GM19099 (cell line): ENCODE results near the gene TRIM45.

Source experiments
- POLR2A ChIP-seq: IDR thresholded peaks from 3 replicates; pipeline ENCODE4 v1.6.1; 2011; ENCODE audit warnings: low read depth; ENCODE audit not compliant: insufficient read length; ENCODE audit errors: extremely low read depth

The TRIM45 gene

GRCh38 chr1:117138561-117138960, 17.0 kb upstream of the TRIM45 start:
- no peak for TF ChIP-seq POLR2A

- TF ChIP-seq POLR2A, result no peak
Measured at GRCh38 chr1:117138106-117138505, 16.6 kb upstream of the TRIM45 start.

DNA sequence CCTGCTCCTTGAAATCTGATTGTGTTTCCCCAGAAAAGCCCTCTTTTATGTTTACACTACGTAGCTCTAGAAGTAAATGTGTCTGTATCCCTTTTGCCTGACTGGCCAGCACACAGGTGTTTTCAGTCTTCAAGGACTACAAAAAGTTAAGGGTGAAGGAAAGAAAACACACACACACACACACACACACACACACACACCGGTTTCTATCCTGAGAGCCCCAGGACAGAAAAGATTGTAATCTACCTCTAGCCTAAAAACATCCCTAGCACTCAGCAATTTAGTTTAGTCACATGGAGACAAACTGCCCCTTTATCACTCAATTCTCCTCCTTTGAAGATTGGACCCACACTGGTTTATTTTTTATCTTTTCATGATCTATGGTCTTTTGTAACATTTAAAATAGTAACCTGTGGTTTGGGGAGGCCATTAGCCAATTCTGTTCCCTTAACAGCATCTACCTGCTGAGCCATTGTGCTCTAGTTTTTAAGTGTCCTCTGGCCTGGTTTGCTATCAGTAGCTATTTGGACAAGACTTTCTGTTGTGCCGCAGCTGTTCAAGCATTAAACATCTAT, 15.8 kb upstream of the TRIM45 start:
- no peak for TF ChIP-seq POLR2A

- TF ChIP-seq POLR2A, result no peak
Measured at GRCh38 chr1:117136749-117137148, 15.2 kb upstream of the TRIM45 start.

- no peak for TF ChIP-seq POLR2A
Measured at GRCh38 chr1:117135329-117135728, 13.8 kb upstream of the TRIM45 start.

GRCh38 chr1:117130526-117130925, 9.0 kb upstream of the TRIM45 start:
- TF ChIP-seq POLR2A, result no peak

DNA sequence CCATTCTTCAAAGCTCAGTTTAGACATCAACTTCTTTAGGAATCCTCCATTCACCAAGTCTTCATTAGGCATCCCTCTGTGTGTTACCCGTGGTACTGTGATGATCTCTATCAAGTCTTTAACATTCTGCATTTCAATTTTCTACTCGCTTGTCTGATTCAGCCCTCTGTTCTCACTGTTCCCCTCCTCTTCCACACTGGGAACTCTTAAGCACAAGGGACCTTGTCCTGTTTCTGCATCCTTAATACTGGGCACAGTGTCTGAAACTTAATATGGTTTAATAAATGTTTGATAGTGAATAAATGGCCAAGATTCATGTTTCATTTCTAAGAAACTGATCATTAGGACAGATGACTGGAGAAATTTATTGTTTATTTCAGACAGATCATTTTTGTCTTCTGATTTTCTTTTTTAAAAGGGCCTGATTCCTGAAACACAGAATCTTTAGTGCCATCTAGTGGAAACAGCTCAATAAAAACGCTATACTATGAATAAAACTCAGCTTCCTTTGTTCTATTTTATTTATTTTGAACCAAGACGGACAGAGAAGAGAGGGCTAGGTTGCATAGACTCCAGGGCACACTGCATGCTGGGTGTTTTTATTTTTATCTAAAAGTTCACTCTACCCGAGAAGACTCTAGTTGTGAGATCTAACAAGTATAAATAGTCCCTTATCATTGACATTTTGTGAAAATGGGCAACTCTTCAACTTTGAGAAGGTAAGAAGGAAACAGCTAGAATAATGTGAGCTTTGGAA, 7.0 kb upstream of the TRIM45 start:
- no peak for TF ChIP-seq POLR2A

DNA sequence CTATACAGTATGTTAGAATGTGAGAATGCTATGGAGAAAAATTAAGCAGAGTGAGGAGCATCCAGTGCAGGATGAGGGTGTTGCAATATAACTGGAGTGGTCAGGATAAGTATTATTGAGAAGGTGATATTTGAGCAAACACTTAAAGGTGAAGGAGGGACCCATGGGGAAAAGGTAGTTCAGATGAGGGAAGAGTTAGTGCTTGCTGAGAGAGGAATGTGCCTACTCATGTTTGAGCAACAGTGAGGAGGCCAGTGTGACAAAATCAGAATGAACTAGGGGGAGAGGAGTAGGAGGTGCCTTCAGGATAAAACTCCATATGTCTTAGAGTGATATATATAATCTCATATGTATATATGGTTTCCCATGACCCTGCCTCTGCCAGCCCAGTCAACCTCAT, 6.2 kb upstream of the TRIM45 start:
- no peak for TF ChIP-seq POLR2A

DNA sequence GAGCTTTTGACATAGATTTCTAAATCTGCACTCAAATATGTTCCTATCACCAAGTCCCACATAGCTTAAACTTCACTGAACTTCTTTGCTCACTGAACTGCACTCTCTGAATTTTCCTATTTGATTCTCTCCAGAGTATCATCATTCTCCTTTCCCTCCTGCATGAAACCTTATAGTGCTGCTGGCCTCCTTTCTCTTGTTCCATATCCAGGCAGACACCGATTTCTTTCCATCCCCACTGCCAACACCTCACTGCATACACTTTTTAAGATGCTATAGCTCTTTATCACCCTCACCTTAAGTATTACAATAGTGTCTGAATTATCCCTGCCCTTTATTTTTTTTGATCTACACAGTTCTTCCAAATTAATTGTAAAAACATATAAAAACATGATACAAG, 3.1 kb upstream of the TRIM45 start:
- TF ChIP-seq POLR2A, result no peak

DNA sequence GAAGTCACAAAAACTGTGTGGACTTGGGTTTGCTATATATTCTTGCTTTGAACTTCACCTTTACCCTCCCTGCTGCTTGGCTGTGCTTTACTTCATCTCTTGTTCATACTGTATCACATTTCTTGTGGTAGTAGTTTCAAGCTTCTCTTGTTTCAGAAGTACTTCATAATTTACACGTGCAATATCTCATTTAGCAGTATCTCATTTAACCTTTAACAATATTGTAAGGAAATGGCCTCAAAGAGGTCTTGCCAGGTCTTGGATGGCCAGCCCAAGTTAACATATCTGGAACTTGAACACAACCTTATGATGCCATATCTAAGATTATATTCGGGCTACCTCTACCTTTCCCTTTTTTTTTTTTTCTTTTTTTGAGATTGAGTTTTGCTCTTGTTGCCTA, 1.7 kb upstream of the TRIM45 start:
- no peak for TF ChIP-seq POLR2A

- TF ChIP-seq POLR2A, result no peak
Measured at GRCh38 chr1:117122330-117123025, 929 bp upstream of the TRIM45 start.

GRCh38 chr1:117120774-117121588, 568 bp downstream of the TRIM45 start:
- TF ChIP-seq POLR2A, result no peak

DNA sequence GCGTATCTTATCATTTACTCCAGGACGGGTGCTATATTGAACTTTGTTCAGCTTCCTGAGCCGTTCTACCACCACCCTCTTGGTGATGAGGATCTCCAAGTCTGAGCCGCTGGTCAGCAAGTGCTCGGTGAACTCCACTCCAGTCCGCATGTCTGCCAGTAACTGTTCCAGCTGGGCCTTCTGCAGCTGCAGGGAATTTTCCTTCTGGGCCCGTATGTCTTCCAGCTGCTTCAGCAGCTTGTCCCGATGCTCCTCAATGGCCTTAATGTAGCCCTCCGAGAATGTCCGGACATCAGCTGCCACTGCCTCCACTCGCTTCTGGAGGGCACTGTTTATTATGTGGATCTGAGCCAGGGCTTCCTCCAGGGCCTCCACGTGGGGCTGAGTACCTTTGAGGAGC, 3.4 kb downstream of the TRIM45 start:
- no peak for TF ChIP-seq POLR2A

- no peak for TF ChIP-seq POLR2A
Measured at GRCh38 chr1:117117697-117118096, 3.9 kb downstream of the TRIM45 start.

DNA sequence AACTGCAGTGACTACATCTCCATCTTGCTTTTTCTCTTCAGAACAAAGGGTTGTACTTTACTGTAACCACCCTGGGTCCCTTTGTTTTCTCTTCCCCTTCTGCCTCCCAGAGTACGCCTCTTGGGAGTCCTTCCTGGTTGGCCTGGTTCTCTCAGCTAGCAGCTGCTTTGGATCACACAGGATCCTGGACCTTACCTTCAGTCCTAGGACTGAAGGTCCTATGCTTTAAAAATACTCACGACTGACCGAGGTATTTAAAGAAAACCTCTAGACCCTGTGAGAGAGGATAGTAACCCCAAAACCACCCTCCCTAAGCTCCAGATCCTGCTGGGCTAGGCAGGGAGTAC, 4.8 kb downstream of the TRIM45 start:
- TF ChIP-seq POLR2A, result no peak
